T-helper 2 cell treated with Interferon-gamma antibody and Interleukin-4, amounts not matched to agents 5 μg/mL and 100 μg/mL, for 36 hours (primary cell): ENCODE results near the gene RBBP5.
A peak's percentile ranks its signal among the peaks of the same experiment; 100 is the strongest.

Experiments
- DNase-seq: peaks from one replicate; pipeline ENCODE4 v3.0.0; 2021; ENCODE audit warnings: low spot score
- H3K27ac Mint-ChIP-seq: one replicate; pipeline ENCODE4 v1.8.0; 2021; ENCODE audit warnings: mild to moderate bottlenecking, mixed read lengths
- H3K27me3 Mint-ChIP-seq: one replicate; pipeline ENCODE4 v1.8.0; 2021; ENCODE audit warnings: low read depth, mixed read lengths
- H3K36me3 Mint-ChIP-seq: one replicate; pipeline ENCODE4 v1.8.0; 2021; ENCODE audit warnings: low read depth, mixed read lengths
- H3K4me1 Mint-ChIP-seq: one replicate; pipeline ENCODE4 v1.8.0; 2021; ENCODE audit warnings: low read depth, mixed read lengths
- H3K4me3 Mint-ChIP-seq: one replicate; pipeline ENCODE4 v1.8.0; 2022; ENCODE audit warnings: mild to moderate bottlenecking, moderate library complexity, mixed read lengths
- H3K9me3 Mint-ChIP-seq: one replicate; pipeline ENCODE4 v1.8.0; 2021; ENCODE audit warnings: mixed read lengths

Gene RBBP5

GRCh38 chr1:205144751-205145150, 23.0 kb upstream of the RBBP5 start:
- Mint-ChIP-seq H3K36me3 (peaks cover 7% of the 10 kb centered on the region), H3K4me1 (peaks cover 5% of the 10 kb centered on the region), H3K9me3 (no peaks in the 10 kb centered on the region), H3K27ac (no peak overlapping the region), H3K4me3 (no peak overlapping the region), H3K27me3 (no peaks in the 10 kb centered on the region)
- DNase-seq, result no peak

GRCh38 chr1:205144046-205144720, 22.4 kb upstream of the RBBP5 start:
- peaks cover 5% of the 10 kb centered on the region for H3K4me1 Mint-ChIP-seq
- no peak overlapping the region for H3K4me3 Mint-ChIP-seq
- no peaks in the 10 kb centered on the region for H3K9me3 Mint-ChIP-seq
- no peak overlapping the region for H3K27ac Mint-ChIP-seq
- H3K36me3 Mint-ChIP-seq, result peaks cover 7% of the 10 kb centered on the region
- no peak for DNase-seq
- H3K27me3 Mint-ChIP-seq, result no peaks in the 10 kb centered on the region

GRCh38 chr1:205142102-205142469, 20.3 kb upstream of the RBBP5 start:
- Mint-ChIP-seq H3K27ac (no peak overlapping the region), H3K4me3 (no peak overlapping the region), H3K27me3 (no peaks in the 10 kb centered on the region), H3K36me3 (peaks cover 3% of the 10 kb centered on the region), H3K4me1 (peaks cover 5% of the 10 kb centered on the region), H3K9me3 (no peaks in the 10 kb centered on the region)
- DNase-seq, result no peak

- Mint-ChIP-seq H3K4me3 (no peak overlapping the region), H3K36me3 (no peaks in the 10 kb centered on the region), H3K27ac (no peak overlapping the region), H3K9me3 (no peaks in the 10 kb centered on the region), H3K4me1 (peaks cover 5% of the 10 kb centered on the region), H3K27me3 (no peaks in the 10 kb centered on the region)
- DNase-seq, result peak; percentile 59
Measured at GRCh38 chr1:205141236-205142101, 19.7 kb upstream of the RBBP5 start.

GRCh38 chr1:205140113-205140512, 18.3 kb upstream of the RBBP5 start:
- no peak overlapping the region for H3K27ac Mint-ChIP-seq
- no peaks in the 10 kb centered on the region for H3K36me3 Mint-ChIP-seq
- no peak for DNase-seq
- no peaks in the 10 kb centered on the region for H3K9me3 Mint-ChIP-seq
- no peaks in the 10 kb centered on the region for H3K27me3 Mint-ChIP-seq
- H3K4me3 Mint-ChIP-seq, result no peak overlapping the region
- peaks cover 5% of the 10 kb centered on the region for H3K4me1 Mint-ChIP-seq

- no peak overlapping the region for H3K27ac Mint-ChIP-seq
- H3K27me3 Mint-ChIP-seq, result no peaks in the 10 kb centered on the region
- H3K36me3 Mint-ChIP-seq, result no peaks in the 10 kb centered on the region
- peaks cover 5% of the 10 kb centered on the region for H3K4me1 Mint-ChIP-seq
- no peaks in the 10 kb centered on the region for H3K9me3 Mint-ChIP-seq
- DNase-seq, result no peak
- no peak overlapping the region for H3K4me3 Mint-ChIP-seq
Measured at GRCh38 chr1:205137901-205138300, 16.1 kb upstream of the RBBP5 start.

- Mint-ChIP-seq H3K4me1 (no peaks in the 10 kb centered on the region), H3K4me3 (no peak overlapping the region), H3K9me3 (no peaks in the 10 kb centered on the region), H3K27ac (no peak overlapping the region), H3K36me3 (no peaks in the 10 kb centered on the region), H3K27me3 (no peaks in the 10 kb centered on the region)
- DNase-seq, result no peak
Measured at GRCh38 chr1:205133287-205133686, 11.5 kb upstream of the RBBP5 start.

- no peaks in the 10 kb centered on the region for H3K36me3 Mint-ChIP-seq
- DNase-seq, result no peak
- H3K9me3 Mint-ChIP-seq, result no peaks in the 10 kb centered on the region
- no peaks in the 10 kb centered on the region for H3K27me3 Mint-ChIP-seq
- H3K4me3 Mint-ChIP-seq, result no peak overlapping the region
- no peaks in the 10 kb centered on the region for H3K4me1 Mint-ChIP-seq
- H3K27ac Mint-ChIP-seq, result no peak overlapping the region
Measured at GRCh38 chr1:205129447-205130029, 7.8 kb upstream of the RBBP5 start.

- H3K4me1 Mint-ChIP-seq, result no peaks in the 10 kb centered on the region
- no peak for DNase-seq
Measured at GRCh38 chr1:205128050-205128449, 6.3 kb upstream of the RBBP5 start.

GRCh38 chr1:205127646-205128045, 5.9 kb upstream of the RBBP5 start:
- Mint-ChIP-seq H3K27ac (no peak overlapping the region), H3K9me3 (no peaks in the 10 kb centered on the region), H3K4me1 (peaks cover 3% of the 10 kb centered on the region), H3K36me3 (no peaks in the 10 kb centered on the region), H3K27me3 (no peaks in the 10 kb centered on the region), H3K4me3 (no peak overlapping the region)
- no peak for DNase-seq

More at GRCh38 chr1:205128050-205128449, 6.3 kb upstream of the RBBP5 start:
- Mint-ChIP-seq H3K27me3 (no peaks in the 10 kb centered on the region), H3K9me3 (no peaks in the 10 kb centered on the region), H3K36me3 (no peaks in the 10 kb centered on the region), H3K4me3 (no peak overlapping the region), H3K27ac (no peak overlapping the region)

GRCh38 chr1:205124726-205125125, 2.9 kb upstream of the RBBP5 start:
- Mint-ChIP-seq H3K27me3 (no peaks in the 10 kb centered on the region), H3K36me3 (no peaks in the 10 kb centered on the region), H3K9me3 (no peaks in the 10 kb centered on the region), H3K4me3 (no peak overlapping the region), H3K4me1 (peaks cover 16% of the 10 kb centered on the region), H3K27ac (no peak overlapping the region)
- no peak for DNase-seq

GRCh38 chr1:205122489-205122882, 708 bp upstream of the RBBP5 start:
- peak overlapping the region; percentile 95 for H3K4me3 Mint-ChIP-seq
- H3K27ac Mint-ChIP-seq, result peak overlapping the region; percentile 97
- peaks cover 24% of the 10 kb centered on the region for H3K4me1 Mint-ChIP-seq
- H3K36me3 Mint-ChIP-seq, result peaks cover 4% of the 10 kb centered on the region
- DNase-seq, result no peak
- H3K27me3 Mint-ChIP-seq, result no peaks in the 10 kb centered on the region
- H3K9me3 Mint-ChIP-seq, result no peaks in the 10 kb centered on the region

GRCh38 chr1:205118752-205119151, 3.0 kb downstream of the RBBP5 start:
- no peak for DNase-seq
- H3K9me3 Mint-ChIP-seq, result no peaks in the 10 kb centered on the region
- H3K27ac Mint-ChIP-seq, result no peak overlapping the region
- peaks cover 24% of the 10 kb centered on the region for H3K4me1 Mint-ChIP-seq
- peak overlapping the region; percentile 28 for H3K4me3 Mint-ChIP-seq
- H3K27me3 Mint-ChIP-seq, result no peaks in the 10 kb centered on the region
- peaks cover 9% of the 10 kb centered on the region for H3K36me3 Mint-ChIP-seq

GRCh38 chr1:205111354-205111753, 10.4 kb downstream of the RBBP5 start:
- Mint-ChIP-seq H3K4me1 (peaks cover 2% of the 10 kb centered on the region), H3K27ac (no peak overlapping the region), H3K4me3 (no peak overlapping the region), H3K27me3 (no peaks in the 10 kb centered on the region), H3K36me3 (peaks cover 17% of the 10 kb centered on the region), H3K9me3 (no peaks in the 10 kb centered on the region)
- no peak for DNase-seq
